Keratinocyte (primary cell): ENCODE data around the gene CENPO. TPM values are rescaled to one million over a fixed set of nuclear protein-coding genes. Genes with fewer than 3 reads are reported as not detected.

Experiments used
- DNase-seq: peaks from one replicate; pipeline ENCODE4 v3.0.0-alpha.2; 2011; ENCODE audit warnings: low read depth, missing footprints, low spot score
- FAIRE-seq: peaks from 2 replicates; lab custom pipeline; 2011; peaks lifted over from hg19 to GRCh38; lab: Jason Lieb, UNC
- H2AFZ ChIP-seq: 2 replicates; pipeline ENCODE4 v1.6.0; 2012; ENCODE audit warnings: low read length, control low read depth, inconsistent platforms; ENCODE audit not compliant: control insufficient read depth
- H3K27ac ChIP-seq: 2 replicates; pipeline ENCODE4 v1.5.1; 2011; ENCODE audit warnings: low read length; ENCODE audit not compliant: control insufficient read depth, insufficient read depth
- H3K27me3 ChIP-seq: 3 replicates; pipeline ENCODE4 v1.6.0; 2011; ENCODE audit warnings: low read length; ENCODE audit not compliant: control insufficient read depth, insufficient read depth; ENCODE audit errors: extremely low read depth
- H3K36me3 ChIP-seq, 2 experiments: 2 replicates in 1 of 2; 3 replicates in 1 of 2; pipeline ENCODE4 v1.5.1; 2011; ENCODE audit warnings: low read length in 2 of 2, mild to moderate bottlenecking in 1 of 2; ENCODE audit not compliant: control insufficient read depth in 2 of 2, insufficient read depth in 2 of 2; ENCODE audit errors: extremely low read depth in 1 of 2
- H3K4me1 ChIP-seq: 3 replicates; pipeline ENCODE4 v1.5.1; 2011; ENCODE audit warnings: low read length; ENCODE audit not compliant: control insufficient read depth, insufficient read depth; ENCODE audit errors: extremely low read depth
- H3K4me2 ChIP-seq: 3 replicates; pipeline ENCODE4 v1.6.0; 2011; ENCODE audit warnings: low read depth, low read length; ENCODE audit not compliant: control insufficient read depth, insufficient read depth; ENCODE audit errors: extremely low read depth
- H3K4me3 ChIP-seq, 3 experiments: fragments of 200-600 bp in 1 of 3; sonication (generic) in 1 of 3; 2 replicates in 2 of 3; 3 replicates in 1 of 3; pipeline ENCODE4 v1.5.1; 2011 to 2016; ENCODE audit warnings: low read length in 3 of 3, mild to moderate bottlenecking in 3 of 3, control low read depth in 2 of 3, inconsistent platforms in 1 of 3, low read depth in 1 of 3, mixed read lengths in 1 of 3, mixed run types in 1 of 3, moderate library complexity in 1 of 3; ENCODE audit not compliant: control insufficient read depth in 2 of 3, insufficient read depth in 2 of 3; ENCODE audit errors: extremely low read depth in 1 of 3
- H3K79me2 ChIP-seq: 2 replicates; pipeline ENCODE4 v1.6.0; 2012; ENCODE audit warnings: low read length; ENCODE audit not compliant: control insufficient read depth, insufficient read depth
- H3K9ac ChIP-seq: 3 replicates; pipeline ENCODE4 v1.6.0; 2011; ENCODE audit warnings: low read length; ENCODE audit not compliant: control insufficient read depth, insufficient read depth; ENCODE audit errors: extremely low read depth
- H3K9me1 ChIP-seq: 3 replicates; pipeline ENCODE4 v1.6.0; 2011; ENCODE audit warnings: low read length; ENCODE audit not compliant: control insufficient read depth, insufficient read depth; ENCODE audit errors: extremely low read depth
- H3K9me3 ChIP-seq: 2 replicates; pipeline ENCODE4 v1.5.1; 2012; ENCODE audit warnings: low read depth, low read length; ENCODE audit not compliant: control insufficient read depth
- H4K20me1 ChIP-seq: 3 replicates; pipeline ENCODE4 v1.6.0; 2011; ENCODE audit warnings: low read length; ENCODE audit not compliant: control insufficient read depth, insufficient read depth; ENCODE audit errors: extremely low read depth
- CTCF ChIP-seq, 3 experiments: IDR thresholded peaks in 1 of 3; conservative IDR thresholded peaks in 1 of 3; optimal IDR thresholded peaks in 1 of 3; 2 replicates in 2 of 3; 3 replicates in 1 of 3; pipeline versions ENCODE3 to v1.5.1; 2011; ENCODE audit warnings: low read length in 3 of 3, mild to moderate bottlenecking in 3 of 3, moderate library complexity in 2 of 3, control low read depth in 1 of 3, inconsistent platforms in 1 of 3; ENCODE audit not compliant: insufficient read depth in 2 of 3; ENCODE audit errors: extremely low read depth in 1 of 3
- EZH2 ChIP-seq: IDR thresholded peaks from one replicate; pipeline ENCODE4 v1.6.1; 2012; ENCODE audit warnings: inconsistent platforms, mild to moderate bottlenecking, low read length, moderate library complexity
- dilution Hi-C: fragments of 300-500 bp; cut with MboI; formaldehyde crosslinking; loops from one replicate; pipeline ENCODE4 v1.7.0; 2020; ENCODE audit warnings: low sequenced_read_pairs; ENCODE audit not compliant: extremely low pct_ligation_motif_present
- polyA plus RNA-seq, 5 experiments: library from polyadenylated mRNA; depleted of rRNA in 3 of 5; stranded (reverse) in 3 of 5; stranded (forward) in 1 of 5; unstranded in 1 of 5; fragments of >200 nt; gene quantifications; 1 replicate in 1 of 5; 2 replicates in 3 of 5; 3 replicates in 1 of 5; pipeline versions ENCODE4 v1.2.1 to v1.2.3, GENCODE V29; 2011 to 2012; ENCODE audit warnings: missing spikeins in 2 of 5, low read depth in 1 of 5, low replicate concordance in 1 of 5

The CENPO gene
- polyA plus RNA-seq, 1 donor (not counting 4 experiments of a cell fraction or from before 2014, with no cell fraction given), result 12.1 TPM

DNA sequence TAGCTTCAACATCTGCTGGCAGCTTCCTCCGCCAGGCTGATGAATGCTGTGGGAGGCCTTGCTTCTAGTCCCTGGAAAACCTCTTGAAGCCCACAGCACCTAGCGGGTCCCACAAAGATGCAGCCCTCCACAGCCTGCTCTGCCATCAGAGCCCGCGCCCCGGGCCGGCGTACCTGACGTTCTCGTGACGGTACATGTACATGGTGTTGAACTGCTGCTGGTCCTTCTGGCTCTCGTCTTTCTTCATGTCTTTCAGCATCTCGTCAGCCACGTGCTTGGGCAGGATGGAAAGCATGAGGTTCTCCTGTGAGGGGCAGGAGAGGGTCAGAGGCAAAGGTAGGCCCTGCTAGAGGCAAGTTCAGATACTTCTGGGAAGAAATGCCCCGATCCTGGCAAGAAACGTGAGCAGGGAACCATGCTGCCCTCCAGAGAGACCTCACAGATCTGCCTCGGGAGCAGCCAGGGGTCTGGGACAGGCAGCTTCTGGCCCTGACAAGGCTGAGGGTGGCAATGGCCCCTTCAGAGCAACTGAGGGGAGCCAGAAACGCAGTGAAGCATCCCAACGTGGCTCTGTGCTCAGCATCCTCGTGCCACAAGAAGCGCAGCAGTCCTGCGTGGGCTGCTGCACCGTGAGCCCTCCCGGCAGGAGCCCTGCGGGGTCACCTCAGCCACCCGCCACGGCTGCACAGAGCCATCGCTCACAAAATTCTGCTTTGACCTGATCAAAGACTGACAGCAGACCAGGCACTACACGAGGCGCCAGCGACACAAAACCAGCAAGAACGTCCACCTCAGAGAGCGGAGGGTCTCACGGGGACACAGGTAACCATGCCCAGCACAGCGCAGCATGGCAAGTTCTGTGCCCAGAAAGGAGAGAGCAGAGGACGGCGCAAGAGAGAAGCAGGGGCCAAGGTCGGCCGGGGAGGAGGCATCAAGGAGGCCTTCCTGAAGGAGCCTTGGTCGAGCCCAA, 49.1 kb downstream of the CENPO start:
- no peak for DNase-seq
- Histone ChIP-seq H3K79me2 (no peaks in the 10 kb centered on the region), H3K9me3 (no peaks in the 10 kb centered on the region), H4K20me1 (no peaks in the 10 kb centered on the region), H2AFZ (no peak overlapping the region), H3K4me3 (no peak overlapping the region), H3K4me1 (no peaks in the 10 kb centered on the region), H3K27me3 (no peaks in the 10 kb centered on the region), H3K36me3 (peaks cover 1 to 5% of the 10 kb centered on the region in 2 experiments), H3K4me2 (no peak overlapping the region), H3K27ac (no peak overlapping the region), H3K9me1 (no peaks in the 10 kb centered on the region), H3K9ac (no peak overlapping the region)
- dilution Hi-C loops, result no loop called here
- FAIRE-seq, result no peak
- TF ChIP-seq CTCF (optimal IDR thresholded peaks at IDR 0.05 in 1 of 3, IDR thresholded peaks at IDR 0.05 in 1 of 3, conservative IDR thresholded peaks at IDR 0.05 in 1 of 3; ENCODE audit: extremely low read depth in 1 of 3, insufficient read depth in 2 of 3, low read length in 3 of 3) (no peak), EZH2 (no peak)

- Histone ChIP-seq H3K36me3 (peaks cover 1 to 5% of the 10 kb centered on the region in 2 experiments), H3K4me1 (no peaks in the 10 kb centered on the region), H3K27me3 (no peaks in the 10 kb centered on the region), H3K9me1 (no peaks in the 10 kb centered on the region), H3K9ac (no peak overlapping the region), H3K9me3 (no peaks in the 10 kb centered on the region), H3K4me2 (no peak overlapping the region), H3K27ac (no peak overlapping the region), H2AFZ (no peak overlapping the region), H3K4me3 (no peak overlapping the region), H4K20me1 (no peaks in the 10 kb centered on the region), H3K79me2 (no peaks in the 10 kb centered on the region)
- DNase-seq (no peak), FAIRE-seq (no peak)
- TF ChIP-seq EZH2, result no peak
- TF ChIP-seq CTCF (optimal IDR thresholded peaks at IDR 0.05 in 1 of 3, IDR thresholded peaks at IDR 0.05 in 1 of 3, conservative IDR thresholded peaks at IDR 0.05 in 1 of 3; ENCODE audit: extremely low read depth in 1 of 3, insufficient read depth in 2 of 3, low read length in 3 of 3), result no peak
- dilution Hi-C loops, result no loop called here
Measured at GRCh38 chr2:24843330-24843860, 50.2 kb downstream of the CENPO start.
